ENCODE results near the gene ANKRD63. TPM values are rescaled to one million over a fixed set of nuclear protein-coding genes. Genes with fewer than 3 reads are reported as not detected.
A peak's percentile ranks its signal among the peaks of the same experiment; 100 is the strongest.

ANKRD63 gene
- total RNA-seq, 1 donor from 2014 or later = not detected

DNA sequence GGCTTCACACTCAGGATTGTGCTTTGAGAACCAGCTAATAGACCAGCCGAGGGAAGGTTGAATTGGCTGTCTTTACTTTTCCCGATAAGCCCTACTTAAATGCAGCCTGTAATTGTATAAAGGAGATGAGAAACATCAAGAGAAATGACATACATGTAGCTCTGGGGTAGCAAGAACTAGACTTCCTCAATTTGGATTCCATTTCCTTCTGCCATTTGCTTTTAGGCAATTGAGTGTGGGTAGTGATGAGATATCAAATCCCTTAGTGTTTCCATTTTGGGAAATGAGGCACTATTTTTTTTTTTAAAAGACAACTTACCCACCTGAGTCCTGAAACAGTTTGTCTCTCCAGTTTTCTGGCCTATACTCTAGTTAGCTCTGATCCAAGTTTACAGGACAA, 42.8 kb upstream of the ANKRD63 start:
- no peaks in the 10 kb centered on the region for H3K27me3 ChIP-seq (ENCODE audit: control insufficient read depth in 3 of 3, insufficient read depth in 3 of 3, low read length in 3 of 3)
- peaks cover 0 to 6% (median 2%) of the 10 kb centered on the region in 3 donors for H3K36me3 ChIP-seq (ENCODE audit: control insufficient read depth in 3 of 3, insufficient read depth in 3 of 3, low read length in 3 of 3)
- peak overlapping the region in 1 of 3 donors; percentile 68 for H3K4me3 ChIP-seq (ENCODE audit: low read length in 3 of 3)
- H3K9me3 ChIP-seq (ENCODE audit: control insufficient read depth in 3 of 3, low read length in 3 of 3) = no peaks in the 10 kb centered on the region
- H3K9ac ChIP-seq (ENCODE audit: low read depth in 1 of 3, low read length in 3 of 3) = peak overlapping the region in 1 of 3 donors; percentile 18
- peaks cover 22 to 55% (median 34%) of the 10 kb centered on the region in 3 donors for H3K4me1 ChIP-seq (ENCODE audit: control insufficient read depth in 3 of 3, insufficient read depth in 3 of 3, low read length in 3 of 3)
- H3K27ac ChIP-seq (ENCODE audit: low read depth, low read length) = no peak overlapping the region

DNA sequence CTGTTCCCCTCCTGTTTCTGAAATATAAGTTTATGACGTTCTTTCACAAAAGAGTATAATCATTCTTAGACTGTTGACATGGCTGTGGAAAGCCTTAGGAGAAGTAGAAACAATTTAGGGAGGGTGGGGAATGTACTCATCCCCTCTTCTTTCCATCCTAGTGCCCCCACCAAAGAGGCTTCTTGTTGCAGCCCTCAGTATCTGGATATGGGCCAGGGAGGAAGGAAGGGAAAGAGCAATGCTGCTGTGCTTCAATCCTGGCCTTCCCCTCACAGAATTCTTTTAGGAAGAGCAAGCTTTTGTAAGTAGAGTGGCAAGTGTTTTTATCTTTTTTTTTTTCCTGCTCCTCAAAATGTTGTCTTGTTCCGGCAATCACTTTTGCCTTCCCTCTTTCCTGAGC, 42.3 kb upstream of the ANKRD63 start:
- peak overlapping the region in 2 of 3 donors; percentile 35 to 74 for H3K9ac ChIP-seq (ENCODE audit: low read depth in 1 of 3, low read length in 3 of 3)
- peaks cover 21 to 50% (median 29%) of the 10 kb centered on the region in 3 donors for H3K4me1 ChIP-seq (ENCODE audit: control insufficient read depth in 3 of 3, insufficient read depth in 3 of 3, low read length in 3 of 3)
- no peak overlapping the region for H3K27ac ChIP-seq (ENCODE audit: low read depth, low read length)

DNA sequence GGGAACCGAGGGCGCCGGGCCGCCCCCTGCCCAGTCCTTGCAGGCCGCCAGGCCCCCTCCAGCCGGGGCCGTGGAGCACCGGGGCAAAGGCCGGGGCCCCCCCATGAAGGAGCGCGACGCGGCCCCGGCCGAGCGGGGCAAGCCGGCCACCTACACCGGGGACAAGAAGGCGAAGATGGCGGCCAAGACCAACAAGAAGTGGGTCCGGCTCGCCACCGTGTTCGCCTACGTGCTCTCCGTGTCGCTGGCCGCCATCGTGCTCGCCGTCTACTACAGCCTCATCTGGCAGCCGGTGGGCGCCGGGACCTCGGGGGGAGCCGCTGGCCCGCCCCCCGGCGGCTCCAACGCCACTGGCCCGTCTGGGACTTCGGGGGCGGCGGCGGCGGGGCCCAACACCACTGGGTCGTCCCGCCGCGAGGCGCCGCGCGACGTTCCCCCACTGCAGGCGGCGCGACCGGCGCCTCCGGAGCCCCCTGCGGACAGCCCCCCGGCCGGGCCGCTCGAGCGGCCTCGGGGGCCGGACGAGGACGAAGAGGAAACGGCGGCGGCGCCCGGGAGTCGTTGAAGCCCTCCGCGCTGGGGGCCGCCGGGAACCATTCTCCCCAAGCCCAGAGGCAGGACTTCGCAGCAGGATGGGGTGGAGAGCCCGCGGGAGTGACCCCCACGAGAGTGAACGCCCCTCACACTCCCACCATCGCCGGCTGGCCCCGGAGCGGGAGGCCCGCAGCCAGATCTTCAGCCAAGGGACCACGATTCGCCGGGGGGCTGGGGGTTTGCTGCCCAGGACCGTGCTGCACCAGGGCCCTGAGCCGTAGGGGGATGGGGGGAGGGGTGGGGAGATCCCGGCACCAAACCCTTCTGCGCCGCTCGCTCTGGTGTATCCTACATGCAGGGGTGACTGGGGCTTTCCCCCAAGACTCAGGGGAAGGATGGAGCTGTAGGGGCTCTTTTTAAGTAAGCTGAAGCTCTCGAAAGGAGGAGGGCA, 41.4 kb upstream of the ANKRD63 start:
- no peaks in the 10 kb centered on the region for H3K27me3 ChIP-seq (ENCODE audit: control insufficient read depth in 3 of 3, insufficient read depth in 3 of 3, low read length in 3 of 3)
- no peaks in the 10 kb centered on the region for H3K9me3 ChIP-seq (ENCODE audit: control insufficient read depth in 3 of 3, low read length in 3 of 3)
- peaks cover 20 to 44% (median 29%) of the 10 kb centered on the region in 3 donors for H3K4me1 ChIP-seq (ENCODE audit: control insufficient read depth in 3 of 3, insufficient read depth in 3 of 3, low read length in 3 of 3)
- peak overlapping the region; percentile 62 to 80 (median 74) for H3K9ac ChIP-seq (ENCODE audit: low read depth in 1 of 3, low read length in 3 of 3)
- H3K4me3 ChIP-seq (ENCODE audit: low read length in 3 of 3) = peak overlapping the region; percentile 68 to 81 (median 79)
- H3K36me3 ChIP-seq (ENCODE audit: control insufficient read depth in 3 of 3, insufficient read depth in 3 of 3, low read length in 3 of 3) = peaks cover 0 to 6% (median 2%) of the 10 kb centered on the region in 3 donors
- H3K27ac ChIP-seq (ENCODE audit: low read depth, low read length) = no peak overlapping the region

More for the DNA sequence above, 42.3 kb upstream of the ANKRD63 start:
- Histone ChIP-seq H3K27me3 (ENCODE audit: control insufficient read depth in 3 of 3, insufficient read depth in 3 of 3, low read length in 3 of 3) (no peaks in the 10 kb centered on the region), H3K9me3 (ENCODE audit: control insufficient read depth in 3 of 3, low read length in 3 of 3) (no peaks in the 10 kb centered on the region), H3K36me3 (ENCODE audit: control insufficient read depth in 3 of 3, insufficient read depth in 3 of 3, low read length in 3 of 3) (peaks cover 0 to 6% (median 2%) of the 10 kb centered on the region in 3 donors), H3K4me3 (ENCODE audit: low read length in 3 of 3) (peak overlapping the region; percentile 68 to 81 (median 79))

DNA sequence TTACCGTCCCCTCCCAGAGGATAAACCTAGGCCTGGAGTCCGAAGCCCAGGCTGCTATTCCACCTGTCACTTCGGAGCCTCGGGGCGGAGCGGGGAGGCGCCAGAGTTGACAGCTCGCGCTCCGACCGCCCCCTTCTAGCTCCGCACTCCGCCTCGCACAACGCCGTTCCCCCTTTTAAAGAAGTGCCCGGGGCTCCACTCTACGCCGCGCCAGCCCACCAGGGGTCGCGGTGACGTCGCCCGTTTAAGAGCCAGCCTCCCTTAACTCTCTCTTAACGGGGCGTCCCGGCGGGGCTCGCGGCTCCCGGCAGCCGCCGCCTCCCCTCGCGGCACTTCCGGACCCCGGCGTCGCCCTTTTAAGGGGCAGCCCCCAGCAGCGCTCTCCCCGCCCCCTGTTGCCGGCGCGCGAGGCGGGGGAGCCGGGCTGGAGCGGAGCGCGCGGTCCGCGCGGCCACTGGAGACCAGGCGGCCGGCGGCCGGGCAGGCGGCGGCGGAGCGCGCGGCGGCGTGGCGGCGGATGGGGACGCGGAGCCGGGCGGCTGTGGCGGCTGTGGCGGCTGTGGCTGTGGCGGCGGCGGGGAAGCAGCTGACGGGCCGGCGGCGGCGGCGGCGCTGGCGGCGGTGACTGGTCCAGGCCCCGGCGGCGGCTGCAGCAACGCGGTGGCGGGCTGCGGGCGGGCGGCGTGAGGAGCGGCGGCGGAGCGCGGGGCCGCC, 40.5 kb upstream of the ANKRD63 start, which contains the start of gene INAFM2:
Gene INAFM2, plus strand, starts transcription at position 454 of the 714 bp plus-strand sequence. CDS start 364 bp downstream, outside the sequence.
- H3K36me3 ChIP-seq (ENCODE audit: control insufficient read depth in 3 of 3, insufficient read depth in 3 of 3, low read length in 3 of 3) = peaks cover 0 to 6% (median 2%) of the 10 kb centered on the region in 3 donors
- no peaks in the 10 kb centered on the region for H3K9me3 ChIP-seq (ENCODE audit: control insufficient read depth in 3 of 3, low read length in 3 of 3)
- H3K9ac ChIP-seq (ENCODE audit: low read depth in 1 of 3, low read length in 3 of 3) = peak within 1 kb of the TSS; percentile 62 to 80 (median 74)
- peaks cover 20 to 41% (median 29%) of the 10 kb centered on the region in 3 donors for H3K4me1 ChIP-seq (ENCODE audit: control insufficient read depth in 3 of 3, insufficient read depth in 3 of 3, low read length in 3 of 3)
- peak within 1 kb of the TSS; percentile 68 to 81 (median 79) for H3K4me3 ChIP-seq (ENCODE audit: low read length in 3 of 3)
- no peaks in the 10 kb centered on the region for H3K27me3 ChIP-seq (ENCODE audit: control insufficient read depth in 3 of 3, insufficient read depth in 3 of 3, low read length in 3 of 3)
- H3K27ac ChIP-seq (ENCODE audit: low read depth, low read length) = peak within 1 kb of the TSS; percentile 70

DNA sequence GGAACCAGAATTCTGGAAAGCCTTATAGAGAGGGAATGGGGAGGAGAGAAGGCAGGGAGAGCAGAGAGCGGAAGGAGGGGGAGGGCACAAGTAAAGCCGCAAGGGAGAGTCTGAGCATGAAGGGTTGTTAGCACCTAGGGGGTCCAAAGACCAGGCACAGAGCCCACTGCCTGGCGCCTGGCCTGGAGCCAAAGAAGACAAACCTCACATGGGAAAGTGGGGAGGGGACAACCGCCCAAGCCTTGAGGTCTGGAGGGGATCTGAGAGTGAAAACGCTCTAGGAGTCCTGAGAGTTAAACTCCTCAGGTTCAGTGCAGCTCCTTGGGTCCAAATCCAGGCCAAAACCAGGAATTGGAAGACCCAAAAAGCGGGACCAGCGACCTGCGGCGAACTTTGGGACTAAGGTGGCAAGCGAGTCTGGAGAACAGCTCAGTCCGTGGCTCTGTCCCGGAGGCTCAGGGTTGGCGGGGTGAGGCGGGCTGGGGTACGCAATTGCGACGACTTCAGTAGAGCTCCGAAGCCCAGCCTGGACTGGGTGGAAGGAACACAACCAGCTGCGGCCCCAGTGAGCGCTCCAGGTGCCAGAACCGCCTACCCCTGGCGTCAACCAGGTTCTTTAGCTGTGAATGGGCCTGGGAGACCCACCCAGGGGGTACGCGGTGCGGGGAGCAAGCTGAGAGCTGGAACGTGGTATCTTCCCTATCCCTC, 39.8 kb upstream of the ANKRD63 start:
- Histone ChIP-seq H3K4me3 (ENCODE audit: low read length in 3 of 3) (peak overlapping the region; percentile 41 to 54 (median 46)), H3K36me3 (ENCODE audit: control insufficient read depth in 3 of 3, insufficient read depth in 3 of 3, low read length in 3 of 3) (peaks cover 0 to 6% (median 2%) of the 10 kb centered on the region in 3 donors), H3K27me3 (ENCODE audit: control insufficient read depth in 3 of 3, insufficient read depth in 3 of 3, low read length in 3 of 3) (no peaks in the 10 kb centered on the region), H3K9ac (ENCODE audit: low read depth in 1 of 3, low read length in 3 of 3) (peak overlapping the region in 2 of 3 donors; percentile 47 to 60), H3K9me3 (ENCODE audit: control insufficient read depth in 3 of 3, low read length in 3 of 3) (no peaks in the 10 kb centered on the region), H3K27ac (ENCODE audit: low read depth, low read length) (peak overlapping the region; percentile 70), H3K4me1 (ENCODE audit: control insufficient read depth in 3 of 3, insufficient read depth in 3 of 3, low read length in 3 of 3) (peaks cover 20 to 35% (median 29%) of the 10 kb centered on the region in 3 donors)

DNA sequence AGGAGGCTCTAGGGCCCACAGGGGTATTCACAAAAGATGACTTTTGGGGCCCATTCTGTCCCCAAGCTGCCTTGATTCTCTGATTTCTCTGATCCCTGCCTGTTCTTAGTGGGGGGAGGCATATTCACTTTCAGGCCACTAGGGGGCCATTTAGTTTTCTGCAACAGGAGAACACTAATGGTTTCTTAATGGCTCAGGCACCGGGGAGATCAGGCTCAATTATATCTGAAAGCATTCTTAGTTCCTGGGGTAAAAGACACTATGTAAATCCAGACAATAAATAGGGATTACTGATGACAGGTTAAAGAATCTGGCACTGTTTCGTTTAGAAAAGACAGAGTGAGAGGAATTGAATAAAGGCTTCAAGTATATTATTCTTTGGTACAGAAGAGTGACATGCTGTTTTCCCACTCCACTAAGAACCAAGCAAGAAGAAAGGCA, 38.1 kb upstream of the ANKRD63 start:
- H3K4me3 ChIP-seq (ENCODE audit: low read length in 3 of 3) = no peak overlapping the region
- H3K27me3 ChIP-seq (ENCODE audit: control insufficient read depth in 3 of 3, insufficient read depth in 3 of 3, low read length in 3 of 3) = no peaks in the 10 kb centered on the region
- no peak overlapping the region for H3K9ac ChIP-seq (ENCODE audit: low read depth in 1 of 3, low read length in 3 of 3)
- no peaks in the 10 kb centered on the region for H3K36me3 ChIP-seq (ENCODE audit: control insufficient read depth in 3 of 3, insufficient read depth in 3 of 3, low read length in 3 of 3)
- H3K27ac ChIP-seq (ENCODE audit: low read depth, low read length) = no peak overlapping the region
- no peaks in the 10 kb centered on the region for H3K9me3 ChIP-seq (ENCODE audit: control insufficient read depth in 3 of 3, low read length in 3 of 3)
- H3K4me1 ChIP-seq (ENCODE audit: control insufficient read depth in 3 of 3, insufficient read depth in 3 of 3, low read length in 3 of 3) = peaks cover 18 to 21% (median 21%) of the 10 kb centered on the region in 3 donors

DNA sequence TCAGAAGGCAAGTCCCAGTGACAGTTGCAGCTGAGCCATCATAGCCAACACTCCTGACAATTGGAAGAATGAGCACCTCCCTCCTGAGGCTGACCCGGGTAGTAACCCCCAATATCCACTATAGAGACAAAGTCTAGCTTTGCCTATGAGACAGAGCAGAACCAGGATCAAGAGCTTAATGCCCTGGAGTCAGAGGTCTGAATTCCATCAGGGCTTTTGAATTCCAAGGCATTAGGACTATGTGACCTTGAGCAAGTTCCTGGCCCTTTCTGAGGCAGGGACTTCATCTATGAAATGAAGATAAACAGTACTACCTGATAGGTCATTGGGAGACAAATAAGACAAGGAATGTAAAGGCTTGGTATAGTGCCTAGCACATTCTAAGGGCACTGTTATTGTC, 37.5 kb upstream of the ANKRD63 start:
- Histone ChIP-seq H3K4me1 (ENCODE audit: control insufficient read depth in 3 of 3, insufficient read depth in 3 of 3, low read length in 3 of 3) (peaks cover 13 to 15% (median 15%) of the 10 kb centered on the region in 3 donors), H3K27ac (ENCODE audit: low read depth, low read length) (no peak overlapping the region), H3K9me3 (ENCODE audit: control insufficient read depth in 3 of 3, low read length in 3 of 3) (no peaks in the 10 kb centered on the region)

DNA sequence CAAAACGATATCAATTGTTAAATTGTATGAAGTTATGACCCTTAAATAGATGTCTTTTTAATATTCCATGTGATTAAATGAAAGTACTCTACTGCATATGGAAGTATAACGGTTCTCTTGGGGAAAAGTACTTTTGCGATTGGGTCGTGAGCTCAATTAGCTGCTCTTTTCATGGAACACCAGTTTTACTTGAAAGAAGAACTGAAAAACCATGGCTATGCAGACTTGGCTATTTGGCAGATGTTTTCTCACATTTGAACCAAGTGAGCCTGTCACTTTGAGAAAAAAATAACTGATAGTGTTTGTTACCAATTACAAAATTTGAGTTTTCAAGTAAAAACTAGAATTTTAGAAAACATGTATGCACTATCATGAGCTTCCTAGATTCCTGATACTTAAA, 34.7 kb upstream of the ANKRD63 start:
- H3K4me3 ChIP-seq (ENCODE audit: low read length in 3 of 3) = no peak overlapping the region
- H3K9ac ChIP-seq (ENCODE audit: low read depth in 1 of 3, low read length in 3 of 3) = no peak overlapping the region
- no peaks in the 10 kb centered on the region for H3K9me3 ChIP-seq (ENCODE audit: control insufficient read depth in 3 of 3, low read length in 3 of 3)
- peaks cover 7 to 13% (median 12%) of the 10 kb centered on the region in 3 donors for H3K4me1 ChIP-seq (ENCODE audit: control insufficient read depth in 3 of 3, insufficient read depth in 3 of 3, low read length in 3 of 3)
- no peak overlapping the region for H3K27ac ChIP-seq (ENCODE audit: low read depth, low read length)
- no peaks in the 10 kb centered on the region for H3K36me3 ChIP-seq (ENCODE audit: control insufficient read depth in 3 of 3, insufficient read depth in 3 of 3, low read length in 3 of 3)
- H3K27me3 ChIP-seq (ENCODE audit: control insufficient read depth in 3 of 3, insufficient read depth in 3 of 3, low read length in 3 of 3) = peaks cover 0 to 1% (median 0%) of the 10 kb centered on the region in 3 donors

More for the DNA sequence above, 37.5 kb upstream of the ANKRD63 start:
- Histone ChIP-seq H3K4me3 (ENCODE audit: low read length in 3 of 3) (no peak overlapping the region), H3K27me3 (ENCODE audit: control insufficient read depth in 3 of 3, insufficient read depth in 3 of 3, low read length in 3 of 3) (no peaks in the 10 kb centered on the region), H3K9ac (ENCODE audit: low read depth in 1 of 3, low read length in 3 of 3) (no peak overlapping the region), H3K36me3 (ENCODE audit: control insufficient read depth in 3 of 3, insufficient read depth in 3 of 3, low read length in 3 of 3) (no peaks in the 10 kb centered on the region)

DNA sequence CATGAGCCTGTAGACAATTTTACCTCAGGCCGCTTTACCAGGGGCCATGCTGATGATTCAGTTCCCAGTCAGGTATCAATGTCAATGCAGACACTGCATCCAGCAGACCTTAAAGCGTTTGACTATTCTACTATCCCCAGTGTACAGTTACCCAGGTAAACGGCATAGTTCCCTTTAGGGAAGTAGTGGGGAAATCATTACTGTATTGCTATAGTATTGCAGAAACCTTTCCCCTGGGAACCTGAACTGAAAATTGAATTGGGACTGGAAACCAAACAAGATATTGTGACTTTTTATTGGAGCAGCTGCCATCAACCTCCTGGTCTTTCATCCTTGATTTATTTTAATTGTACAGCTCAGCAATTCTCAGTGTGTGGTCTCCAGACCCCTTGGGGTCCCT, 34.1 kb upstream of the ANKRD63 start:
- no peak overlapping the region for H3K9ac ChIP-seq (ENCODE audit: low read depth in 1 of 3, low read length in 3 of 3)
- H3K27ac ChIP-seq (ENCODE audit: low read depth, low read length) = no peak overlapping the region
- no peak overlapping the region for H3K4me3 ChIP-seq (ENCODE audit: low read length in 3 of 3)
- peaks cover 0 to 5% (median 3%) of the 10 kb centered on the region in 3 donors for H3K27me3 ChIP-seq (ENCODE audit: control insufficient read depth in 3 of 3, insufficient read depth in 3 of 3, low read length in 3 of 3)
- H3K36me3 ChIP-seq (ENCODE audit: control insufficient read depth in 3 of 3, insufficient read depth in 3 of 3, low read length in 3 of 3) = no peaks in the 10 kb centered on the region
- H3K9me3 ChIP-seq (ENCODE audit: control insufficient read depth in 3 of 3, low read length in 3 of 3) = no peaks in the 10 kb centered on the region
- peaks cover 7 to 12% (median 10%) of the 10 kb centered on the region in 3 donors for H3K4me1 ChIP-seq (ENCODE audit: control insufficient read depth in 3 of 3, insufficient read depth in 3 of 3, low read length in 3 of 3)
